ENCODE data around the gene SLC51B.
A peak's percentile ranks its signal among the peaks of the same experiment; 100 is the strongest.

The SLC51B gene

DNA sequence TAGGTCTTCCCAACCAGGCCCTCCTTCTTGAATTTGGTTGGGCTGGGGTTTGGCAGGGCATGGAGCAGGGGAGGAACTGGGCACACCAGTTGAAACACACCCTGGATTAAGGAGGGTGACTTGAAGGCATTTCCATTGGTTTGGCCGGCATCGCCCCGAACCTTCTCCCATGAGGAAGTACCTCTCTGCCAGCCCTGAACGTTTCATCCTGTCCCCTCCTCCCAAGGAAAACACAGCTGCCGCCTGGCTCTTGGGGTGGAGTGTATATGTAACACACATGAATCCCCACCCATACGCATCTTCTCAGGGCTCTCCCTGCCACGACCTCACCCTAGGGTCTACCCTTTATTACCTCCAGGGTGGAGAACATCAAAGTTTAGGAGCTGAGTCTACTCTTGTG is 55.3 kb downstream of the SLC51B start:
- no peak overlapping the region for H3K4me3 ChIP-seq (ENCODE audit: low read depth, low read length)
- no peak for DNase-seq (ENCODE audit: low read depth)
- TF ChIP-seq CTCF (IDR thresholded peaks at IDR 0.05; ENCODE audit: low read depth, low read length, missing control alignments) = no peak
- in situ Hi-C loops (cut with HindIII; ENCODE audit: low sequenced_read_pairs) = loop anchor here (5.0 kb wide), 1 partner anchor 62 kb away; no protein-coding TSS in a partner anchor

DNA sequence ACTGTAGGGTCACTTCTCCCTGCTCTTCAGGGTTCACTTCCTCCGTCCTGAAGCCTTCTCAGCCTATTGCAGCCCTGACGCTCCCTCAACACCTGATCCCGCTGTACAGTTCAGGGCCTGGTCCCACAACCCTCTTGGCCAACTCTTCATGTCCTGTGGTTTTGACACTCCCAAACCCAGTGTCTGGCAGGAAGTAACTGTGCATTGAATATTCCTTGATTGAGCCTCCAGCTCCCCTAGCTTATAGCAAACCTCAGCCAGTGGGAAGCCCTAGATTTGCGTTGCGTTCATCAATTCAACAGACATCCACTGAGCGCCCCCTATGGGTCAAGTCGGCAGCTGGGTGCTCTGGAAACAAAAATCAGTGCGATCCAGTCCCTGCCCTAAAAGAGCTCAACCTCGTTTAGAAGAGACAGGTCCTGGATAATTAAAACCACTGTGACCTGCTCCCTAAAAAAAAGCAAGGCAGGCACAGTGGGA is 56.3 kb downstream of the SLC51B start:
- in situ Hi-C loops (cut with HindIII; ENCODE audit: low sequenced_read_pairs) = loop anchor here (5.0 kb wide), 1 partner anchor 61 kb away; no protein-coding TSS in a partner anchor
- peak; percentile 91 for TF ChIP-seq CTCF (IDR thresholded peaks at IDR 0.05; ENCODE audit: low read depth, low read length, missing control alignments)
- peak; percentile 51 for DNase-seq (ENCODE audit: low read depth)
- no peak overlapping the region for H3K4me3 ChIP-seq (ENCODE audit: low read depth, low read length)

DNA sequence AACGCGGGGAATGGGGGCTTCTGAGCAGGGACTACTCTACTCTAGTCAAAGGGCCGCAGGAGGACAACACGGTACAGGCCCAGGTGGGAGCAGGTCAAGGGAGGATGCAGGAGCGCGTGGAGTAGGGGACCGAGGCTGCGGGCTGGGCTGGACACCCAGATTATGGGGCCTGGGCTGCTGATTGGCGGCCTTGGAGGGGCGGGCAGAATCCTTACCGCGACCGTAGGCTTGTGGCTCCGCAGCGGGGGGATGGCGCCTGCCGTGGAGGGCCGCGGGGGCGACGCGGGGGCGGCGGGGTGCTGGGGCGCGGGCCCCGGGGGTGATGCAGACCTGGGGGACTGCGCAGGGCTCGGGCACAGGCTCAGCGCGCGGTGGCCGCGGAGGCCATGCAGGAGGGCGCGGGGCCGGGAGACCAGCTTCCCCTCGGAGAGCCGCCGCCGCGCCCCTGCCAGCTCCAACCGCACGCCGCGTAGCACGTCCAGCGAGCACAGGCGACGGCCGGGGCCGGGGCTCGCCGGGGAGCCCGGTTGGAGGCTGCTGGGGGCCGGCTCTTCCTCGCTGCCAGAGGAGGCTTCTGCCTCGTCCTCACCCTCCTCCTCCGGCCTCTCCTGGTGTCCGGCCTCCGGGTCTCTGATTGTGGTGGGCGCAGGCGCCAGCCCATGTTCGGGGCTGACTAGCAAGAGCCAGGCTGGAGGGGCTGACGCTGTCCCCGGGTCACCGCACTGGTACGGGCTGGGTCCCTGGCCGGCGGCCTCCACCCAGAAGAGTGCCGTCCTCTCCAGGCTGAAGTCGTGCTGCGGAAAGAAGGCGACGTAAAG is 56.9 kb downstream of the SLC51B start:
- DNase-seq (ENCODE audit: low read depth) = no peak
- no peak overlapping the region for H3K4me3 ChIP-seq (ENCODE audit: low read depth, low read length)
- in situ Hi-C loops (cut with HindIII; ENCODE audit: low sequenced_read_pairs) = loop anchor here (5.0 kb wide), 1 partner anchor 60 kb away; no protein-coding TSS in a partner anchor
- no peak for TF ChIP-seq CTCF (IDR thresholded peaks at IDR 0.05; ENCODE audit: low read depth, low read length, missing control alignments)

- in situ Hi-C loops (cut with HindIII; ENCODE audit: low sequenced_read_pairs) = loop anchor here (5.0 kb wide), 1 partner anchor 59 kb away; no protein-coding TSS in a partner anchor
- TF ChIP-seq CTCF (IDR thresholded peaks at IDR 0.05; ENCODE audit: low read depth, low read length, missing control alignments) = no peak
- no peak for DNase-seq (ENCODE audit: low read depth)
- H3K4me3 ChIP-seq (ENCODE audit: low read depth, low read length) = no peak overlapping the region
Measured at GRCh38 chr15:65102912-65103311, 57.7 kb downstream of the SLC51B start.
